ENCODE results near the gene ENPP1.

The ENPP1 gene

GRCh38 chr6:131862476-131862875 is 54.7 kb downstream of the ENPP1 start:
- no peaks in the 10 kb centered on the region for H3K36me3 ChIP-seq (ENCODE audit: control insufficient read depth in 2 of 2, insufficient read depth in 2 of 2, low read length in 2 of 2)
- H3K4me1 ChIP-seq (ENCODE audit: control insufficient read depth in 2 of 2, insufficient read depth in 2 of 2, low read length in 2 of 2), result peaks cover 4 to 15% of the 10 kb centered on the region in 2 donors
- H3K27me3 ChIP-seq (ENCODE audit: control insufficient read depth in 2 of 2, insufficient read depth in 2 of 2, low read length in 2 of 2), result no peaks in the 10 kb centered on the region
- H3K27ac ChIP-seq (ENCODE audit: low read depth in 2 of 2, low read length in 2 of 2), result peak overlapping the region; percentile 44 to 46
- H3K4me3 ChIP-seq (ENCODE audit: low read length in 2 of 2), result no peak overlapping the region
- no peaks in the 10 kb centered on the region for H3K9me3 ChIP-seq (ENCODE audit: control insufficient read depth in 2 of 2, low read length in 2 of 2)
- H3K9ac ChIP-seq (ENCODE audit: low read depth in 1 of 2, low read length in 2 of 2), result no peak overlapping the region

GRCh38 chr6:131867744-131868143 is 59.9 kb downstream of the ENPP1 start:
- Histone ChIP-seq H3K9ac (ENCODE audit: low read depth in 1 of 2, low read length in 2 of 2) (no peak overlapping the region), H3K4me3 (ENCODE audit: low read length in 2 of 2) (no peak overlapping the region), H3K27ac (ENCODE audit: low read depth in 2 of 2, low read length in 2 of 2) (no peak overlapping the region), H3K4me1 (ENCODE audit: control insufficient read depth in 2 of 2, insufficient read depth in 2 of 2, low read length in 2 of 2) (peaks cover 2 to 10% of the 10 kb centered on the region in 2 donors), H3K9me3 (ENCODE audit: control insufficient read depth in 2 of 2, low read length in 2 of 2) (no peaks in the 10 kb centered on the region), H3K36me3 (ENCODE audit: control insufficient read depth in 2 of 2, insufficient read depth in 2 of 2, low read length in 2 of 2) (no peaks in the 10 kb centered on the region), H3K27me3 (ENCODE audit: control insufficient read depth in 2 of 2, insufficient read depth in 2 of 2, low read length in 2 of 2) (no peaks in the 10 kb centered on the region)

- Histone ChIP-seq H3K9ac (ENCODE audit: low read depth in 1 of 2, low read length in 2 of 2) (no peak overlapping the region), H3K27me3 (ENCODE audit: control insufficient read depth in 2 of 2, insufficient read depth in 2 of 2, low read length in 2 of 2) (no peaks in the 10 kb centered on the region), H3K9me3 (ENCODE audit: control insufficient read depth in 2 of 2, low read length in 2 of 2) (no peaks in the 10 kb centered on the region), H3K4me1 (ENCODE audit: control insufficient read depth in 2 of 2, insufficient read depth in 2 of 2, low read length in 2 of 2) (peaks cover 0 to 6% of the 10 kb centered on the region in 2 donors), H3K27ac (ENCODE audit: low read depth in 2 of 2, low read length in 2 of 2) (no peak overlapping the region), H3K4me3 (ENCODE audit: low read length in 2 of 2) (no peak overlapping the region), H3K36me3 (ENCODE audit: control insufficient read depth in 2 of 2, insufficient read depth in 2 of 2, low read length in 2 of 2) (no peaks in the 10 kb centered on the region)
These were observed 61.0 kb downstream of the ENPP1 start for GRCh38 chr6:131868836-131869235.

- H3K27me3 ChIP-seq (ENCODE audit: control insufficient read depth in 2 of 2, insufficient read depth in 2 of 2, low read length in 2 of 2), result no peaks in the 10 kb centered on the region
- no peak overlapping the region for H3K4me3 ChIP-seq (ENCODE audit: low read length in 2 of 2)
- no peaks in the 10 kb centered on the region for H3K9me3 ChIP-seq (ENCODE audit: control insufficient read depth in 2 of 2, low read length in 2 of 2)
- no peaks in the 10 kb centered on the region for H3K36me3 ChIP-seq (ENCODE audit: control insufficient read depth in 2 of 2, insufficient read depth in 2 of 2, low read length in 2 of 2)
- no peaks in the 10 kb centered on the region for H3K4me1 ChIP-seq (ENCODE audit: control insufficient read depth in 2 of 2, insufficient read depth in 2 of 2, low read length in 2 of 2)
- no peak overlapping the region for H3K9ac ChIP-seq (ENCODE audit: low read depth in 1 of 2, low read length in 2 of 2)
- no peak overlapping the region for H3K27ac ChIP-seq (ENCODE audit: low read depth in 2 of 2, low read length in 2 of 2)
These were observed 67.8 kb downstream of the ENPP1 start for GRCh38 chr6:131875647-131876046.

GRCh38 chr6:131876545-131876944 is 68.7 kb downstream of the ENPP1 start:
- H3K27me3 ChIP-seq (ENCODE audit: control insufficient read depth in 2 of 2, insufficient read depth in 2 of 2, low read length in 2 of 2), result no peaks in the 10 kb centered on the region
- H3K36me3 ChIP-seq (ENCODE audit: control insufficient read depth in 2 of 2, insufficient read depth in 2 of 2, low read length in 2 of 2), result no peaks in the 10 kb centered on the region
- H3K9ac ChIP-seq (ENCODE audit: low read depth in 1 of 2, low read length in 2 of 2), result no peak overlapping the region
- H3K27ac ChIP-seq (ENCODE audit: low read depth in 2 of 2, low read length in 2 of 2), result no peak overlapping the region
- H3K9me3 ChIP-seq (ENCODE audit: control insufficient read depth in 2 of 2, low read length in 2 of 2), result no peaks in the 10 kb centered on the region
- H3K4me3 ChIP-seq (ENCODE audit: low read length in 2 of 2), result no peak overlapping the region
- H3K4me1 ChIP-seq (ENCODE audit: control insufficient read depth in 2 of 2, insufficient read depth in 2 of 2, low read length in 2 of 2), result no peaks in the 10 kb centered on the region

- Histone ChIP-seq H3K27ac (ENCODE audit: low read depth in 2 of 2, low read length in 2 of 2) (no peak overlapping the region), H3K27me3 (ENCODE audit: control insufficient read depth in 2 of 2, insufficient read depth in 2 of 2, low read length in 2 of 2) (no peaks in the 10 kb centered on the region), H3K9me3 (ENCODE audit: control insufficient read depth in 2 of 2, low read length in 2 of 2) (no peaks in the 10 kb centered on the region), H3K4me3 (ENCODE audit: low read length in 2 of 2) (no peak overlapping the region), H3K9ac (ENCODE audit: low read depth in 1 of 2, low read length in 2 of 2) (no peak overlapping the region), H3K36me3 (ENCODE audit: control insufficient read depth in 2 of 2, insufficient read depth in 2 of 2, low read length in 2 of 2) (no peaks in the 10 kb centered on the region), H3K4me1 (ENCODE audit: control insufficient read depth in 2 of 2, insufficient read depth in 2 of 2, low read length in 2 of 2) (no peaks in the 10 kb centered on the region)
These were observed 70.4 kb downstream of the ENPP1 start for GRCh38 chr6:131877999-131878789.

GRCh38 chr6:131883016-131883415 is 75.2 kb downstream of the ENPP1 start:
- Histone ChIP-seq H3K9ac (ENCODE audit: low read depth in 1 of 2, low read length in 2 of 2) (no peak overlapping the region), H3K9me3 (ENCODE audit: control insufficient read depth in 2 of 2, low read length in 2 of 2) (no peaks in the 10 kb centered on the region), H3K4me1 (ENCODE audit: control insufficient read depth in 2 of 2, insufficient read depth in 2 of 2, low read length in 2 of 2) (no peaks in the 10 kb centered on the region), H3K27ac (ENCODE audit: low read depth in 2 of 2, low read length in 2 of 2) (no peak overlapping the region), H3K36me3 (ENCODE audit: control insufficient read depth in 2 of 2, insufficient read depth in 2 of 2, low read length in 2 of 2) (no peaks in the 10 kb centered on the region), H3K4me3 (ENCODE audit: low read length in 2 of 2) (no peak overlapping the region), H3K27me3 (ENCODE audit: control insufficient read depth in 2 of 2, insufficient read depth in 2 of 2, low read length in 2 of 2) (no peaks in the 10 kb centered on the region)

GRCh38 chr6:131885237-131885636 is 77.4 kb downstream of the ENPP1 start:
- no peaks in the 10 kb centered on the region for H3K4me1 ChIP-seq (ENCODE audit: control insufficient read depth in 2 of 2, insufficient read depth in 2 of 2, low read length in 2 of 2)
- H3K9ac ChIP-seq (ENCODE audit: low read depth in 1 of 2, low read length in 2 of 2), result no peak overlapping the region
- no peak overlapping the region for H3K4me3 ChIP-seq (ENCODE audit: low read length in 2 of 2)
- no peaks in the 10 kb centered on the region for H3K27me3 ChIP-seq (ENCODE audit: control insufficient read depth in 2 of 2, insufficient read depth in 2 of 2, low read length in 2 of 2)
- H3K9me3 ChIP-seq (ENCODE audit: control insufficient read depth in 2 of 2, low read length in 2 of 2), result no peaks in the 10 kb centered on the region
- peaks cover 0 to 2% of the 10 kb centered on the region in 2 donors for H3K36me3 ChIP-seq (ENCODE audit: control insufficient read depth in 2 of 2, insufficient read depth in 2 of 2, low read length in 2 of 2)
- H3K27ac ChIP-seq (ENCODE audit: low read depth in 2 of 2, low read length in 2 of 2), result no peak overlapping the region

- H3K36me3 ChIP-seq (ENCODE audit: control insufficient read depth in 2 of 2, insufficient read depth in 2 of 2, low read length in 2 of 2), result peaks cover 0 to 2% of the 10 kb centered on the region in 2 donors
- no peak overlapping the region for H3K4me3 ChIP-seq (ENCODE audit: low read length in 2 of 2)
- no peaks in the 10 kb centered on the region for H3K27me3 ChIP-seq (ENCODE audit: control insufficient read depth in 2 of 2, insufficient read depth in 2 of 2, low read length in 2 of 2)
- H3K4me1 ChIP-seq (ENCODE audit: control insufficient read depth in 2 of 2, insufficient read depth in 2 of 2, low read length in 2 of 2), result no peaks in the 10 kb centered on the region
- no peaks in the 10 kb centered on the region for H3K9me3 ChIP-seq (ENCODE audit: control insufficient read depth in 2 of 2, low read length in 2 of 2)
- no peak overlapping the region for H3K9ac ChIP-seq (ENCODE audit: low read depth in 1 of 2, low read length in 2 of 2)
- H3K27ac ChIP-seq (ENCODE audit: low read depth in 2 of 2, low read length in 2 of 2), result no peak overlapping the region
These were observed 78.7 kb downstream of the ENPP1 start for GRCh38 chr6:131886517-131886916.

- Histone ChIP-seq H3K27ac (ENCODE audit: low read depth in 2 of 2, low read length in 2 of 2) (no peak overlapping the region), H3K4me1 (ENCODE audit: control insufficient read depth in 2 of 2, insufficient read depth in 2 of 2, low read length in 2 of 2) (peaks cover 7 to 20% of the 10 kb centered on the region in 2 donors), H3K9ac (ENCODE audit: low read depth in 1 of 2, low read length in 2 of 2) (no peak overlapping the region), H3K27me3 (ENCODE audit: control insufficient read depth in 2 of 2, insufficient read depth in 2 of 2, low read length in 2 of 2) (no peaks in the 10 kb centered on the region), H3K4me3 (ENCODE audit: low read length in 2 of 2) (no peak overlapping the region), H3K36me3 (ENCODE audit: control insufficient read depth in 2 of 2, insufficient read depth in 2 of 2, low read length in 2 of 2) (peaks cover 0 to 2% of the 10 kb centered on the region in 2 donors), H3K9me3 (ENCODE audit: control insufficient read depth in 2 of 2, low read length in 2 of 2) (no peaks in the 10 kb centered on the region)
These were observed 82.3 kb downstream of the ENPP1 start for GRCh38 chr6:131890091-131890490.
